NK-92 (cell line): Measurements from ENCODE around the gene KCNK15.
"Not testable (repeated sequence)": the region's sequence is repeated elsewhere in the genome, so short reads cannot be mapped to it uniquely, and the experiment has no call there.

Source experiments
- DNase-seq: peaks from one replicate; lab custom pipeline; 2025; ENCODE audit not compliant: unreplicated experiment; lab: John Stamatoyannopoulos, UW

KCNK15 gene

DNA sequence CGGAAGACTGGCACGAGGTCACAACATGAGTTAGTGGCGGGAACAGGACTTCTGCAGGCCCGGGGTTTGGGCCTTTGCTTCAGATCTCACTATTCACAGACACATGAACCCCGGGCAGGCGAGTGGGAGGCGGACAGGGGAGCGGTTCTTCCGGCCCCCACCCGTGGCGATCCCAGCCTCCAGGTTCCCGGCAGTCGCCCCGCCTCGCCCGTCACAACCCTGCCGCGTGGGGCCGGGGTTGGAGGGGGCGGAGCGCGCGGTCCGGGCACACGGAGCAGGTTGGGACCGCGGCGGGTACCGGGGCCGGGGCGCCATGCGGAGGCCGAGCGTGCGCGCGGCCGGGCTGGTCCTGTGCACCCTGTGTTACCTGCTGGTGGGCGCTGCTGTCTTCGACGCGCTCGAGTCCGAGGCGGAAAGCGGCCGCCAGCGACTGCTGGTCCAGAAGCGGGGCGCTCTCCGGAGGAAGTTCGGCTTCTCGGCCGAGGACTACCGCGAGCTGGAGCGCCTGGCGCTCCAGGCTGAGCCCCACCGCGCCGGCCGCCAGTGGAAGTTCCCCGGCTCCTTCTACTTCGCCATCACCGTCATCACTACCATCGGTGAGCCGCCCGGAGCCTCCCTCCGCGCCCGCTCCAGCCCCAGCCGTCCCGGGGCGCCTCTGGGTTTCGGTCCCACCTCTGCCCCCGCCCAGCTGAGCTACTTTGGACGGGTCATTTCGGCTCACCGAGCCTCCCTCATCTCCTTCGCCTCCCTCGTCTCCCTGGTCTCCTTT, at the start of gene KCNK15:
KCNK15 (plus strand) TSS at position 268 of the 769 bp plus-strand sequence; CDS start at position 314, 46 bp downstream.
- no peak for DNase-seq

DNA sequence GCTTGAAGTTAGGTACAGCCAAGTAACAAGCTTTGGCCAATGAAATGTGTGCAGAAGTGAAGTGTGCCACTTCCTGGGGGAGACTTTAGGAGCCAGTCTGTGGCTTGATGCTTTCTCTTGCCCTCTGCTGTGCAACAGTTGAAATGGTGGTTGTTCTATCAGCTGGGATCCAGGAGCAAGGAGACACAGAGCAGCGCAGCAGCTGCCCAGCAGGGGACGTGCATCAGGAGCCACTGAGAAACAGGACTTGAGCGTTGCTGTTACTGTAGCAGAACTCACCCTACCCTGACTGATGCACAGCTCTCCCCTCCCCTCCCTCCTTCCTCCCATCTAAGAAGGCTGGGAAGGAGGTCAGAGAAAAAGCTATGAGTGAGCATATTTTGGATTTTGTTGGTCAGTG, 49.4 kb upstream of the KCNK15 start:
- DNase-seq = no peak

DNA sequence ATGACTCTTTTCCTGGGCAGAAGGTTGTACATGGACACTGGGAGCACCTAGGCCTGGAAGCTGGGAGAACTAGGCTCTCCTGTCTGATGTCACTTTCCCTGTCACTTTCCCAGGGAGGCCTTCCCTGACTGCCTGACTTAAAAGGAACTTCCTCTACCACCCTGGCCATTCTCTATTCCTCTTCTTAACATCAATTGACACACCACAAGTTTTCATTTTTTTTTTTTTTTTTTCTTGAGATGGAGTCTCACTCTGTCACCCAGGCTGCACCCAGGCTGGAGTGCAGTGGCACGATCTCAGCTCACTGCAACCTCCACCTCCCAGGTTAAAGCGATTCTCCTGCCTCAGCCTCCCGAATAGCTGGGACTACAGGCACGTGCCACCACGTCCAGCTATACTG, 48.6 kb upstream of the KCNK15 start:
- not testable (repeated sequence) for DNase-seq

DNA sequence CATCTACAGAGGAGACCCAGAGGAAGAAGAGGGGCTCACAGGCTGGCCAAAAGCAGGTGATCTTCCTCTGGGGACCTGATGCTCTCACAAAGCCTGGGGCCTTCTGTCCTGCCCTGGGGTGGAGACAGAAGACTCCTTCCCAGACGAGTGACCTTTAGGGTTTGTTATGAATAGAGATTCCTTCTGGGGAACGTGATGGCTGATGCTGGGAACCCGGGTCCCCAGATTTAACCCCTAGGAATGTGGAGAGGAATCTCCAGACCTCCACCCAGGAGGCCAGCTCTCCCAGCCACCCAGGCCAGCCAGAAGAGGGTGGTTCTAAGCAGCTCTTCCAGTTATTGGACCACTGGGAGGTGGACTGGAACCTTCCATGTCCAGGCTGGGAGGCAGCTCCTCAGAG, 47.3 kb upstream of the KCNK15 start:
- no peak for DNase-seq

DNA sequence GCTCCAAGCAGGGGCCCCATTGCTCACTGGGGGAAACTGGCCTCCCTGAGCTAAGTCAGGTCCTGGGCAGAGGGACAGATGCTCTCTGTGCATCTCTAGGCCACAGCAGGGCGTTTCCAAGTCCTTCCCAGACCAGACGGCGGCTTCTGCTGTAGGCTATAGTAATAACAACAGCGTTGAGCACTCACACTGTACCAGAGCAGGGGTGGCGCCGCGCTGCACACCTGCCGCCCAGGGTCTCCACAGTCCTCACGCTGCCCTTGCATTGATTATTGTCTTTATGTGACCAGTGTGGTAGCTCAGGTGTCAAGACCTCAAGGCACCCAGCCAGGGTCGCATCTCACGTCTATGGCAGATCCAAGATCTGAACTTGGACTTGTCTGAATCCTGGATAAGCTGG, 45.4 kb upstream of the KCNK15 start:
- DNase-seq = no peak

DNA sequence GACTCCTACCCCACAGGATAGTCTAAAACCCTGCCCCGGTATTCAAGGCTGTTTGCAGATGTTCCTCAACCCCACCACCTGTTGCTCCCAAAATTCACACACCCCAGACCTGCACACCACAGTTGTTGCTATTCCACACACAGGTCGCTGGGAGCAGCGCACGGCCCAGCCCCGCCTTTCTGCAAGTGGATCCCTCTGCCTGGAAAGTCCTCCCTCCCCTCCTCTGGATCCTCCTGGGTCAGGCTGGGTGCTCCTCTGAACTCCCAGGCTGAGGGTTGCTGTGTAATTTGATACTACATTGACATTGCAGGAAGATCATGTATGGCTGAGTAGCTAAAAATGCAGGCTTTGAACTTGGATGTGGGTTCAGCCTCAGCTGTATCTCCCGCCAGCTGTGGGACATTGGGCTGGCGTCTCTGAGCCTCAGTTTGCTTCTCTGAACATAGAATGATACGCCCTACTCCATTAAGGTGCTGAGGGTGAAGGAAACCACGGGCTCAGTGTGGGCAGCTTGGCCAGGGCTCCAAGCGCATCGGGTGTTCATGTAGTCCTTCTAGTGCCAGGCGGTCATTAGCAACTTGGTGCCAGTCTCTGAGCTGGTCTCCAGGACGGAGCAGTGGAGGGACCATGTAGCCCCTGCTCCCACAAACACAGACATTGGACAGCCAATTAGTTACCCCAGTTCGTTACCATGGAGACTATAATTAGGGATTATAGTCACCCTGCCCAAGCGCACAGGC, 44.4 kb upstream of the KCNK15 start:
- no peak for DNase-seq

DNA sequence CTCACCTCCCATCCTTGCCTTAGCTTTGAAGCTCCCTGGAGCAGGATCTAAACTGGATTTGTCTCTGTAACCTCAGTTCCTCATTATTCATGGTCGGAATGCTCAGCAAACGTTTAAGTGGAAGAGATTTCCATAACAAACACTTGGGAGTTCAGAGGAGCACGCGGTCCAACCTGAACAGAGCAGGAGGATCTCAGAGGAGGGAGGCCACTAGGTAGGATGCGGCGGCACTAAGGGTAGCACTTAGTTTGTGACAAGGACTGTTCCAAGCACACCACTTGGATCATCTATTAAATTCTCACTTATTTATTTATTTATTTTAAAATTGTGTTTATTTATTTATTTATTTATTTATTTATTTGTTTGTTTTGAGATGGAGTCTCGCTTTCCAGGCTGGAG, 43.8 kb upstream of the KCNK15 start:
- DNase-seq = no peak

DNA sequence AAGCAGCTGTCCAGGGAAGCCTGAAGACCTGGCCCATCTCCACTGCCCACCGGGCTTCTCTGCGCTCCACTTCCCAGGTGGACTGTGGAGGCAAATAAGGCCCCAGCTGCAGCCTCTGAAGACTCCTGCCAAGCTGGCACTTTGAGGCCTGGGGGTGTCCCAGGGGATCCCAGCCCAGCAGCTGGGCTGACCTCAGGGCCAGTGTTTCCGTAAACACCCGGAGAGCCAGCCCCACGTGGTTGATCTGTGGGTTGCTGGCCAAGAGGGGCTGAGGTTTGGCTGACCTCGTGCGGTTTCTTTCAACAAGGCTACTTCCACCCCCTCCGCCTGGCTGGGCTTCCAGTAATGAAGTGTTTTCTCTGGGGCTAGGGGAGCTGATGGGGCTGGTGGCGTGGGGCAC, 42.9 kb upstream of the KCNK15 start:
- DNase-seq = no peak

DNA sequence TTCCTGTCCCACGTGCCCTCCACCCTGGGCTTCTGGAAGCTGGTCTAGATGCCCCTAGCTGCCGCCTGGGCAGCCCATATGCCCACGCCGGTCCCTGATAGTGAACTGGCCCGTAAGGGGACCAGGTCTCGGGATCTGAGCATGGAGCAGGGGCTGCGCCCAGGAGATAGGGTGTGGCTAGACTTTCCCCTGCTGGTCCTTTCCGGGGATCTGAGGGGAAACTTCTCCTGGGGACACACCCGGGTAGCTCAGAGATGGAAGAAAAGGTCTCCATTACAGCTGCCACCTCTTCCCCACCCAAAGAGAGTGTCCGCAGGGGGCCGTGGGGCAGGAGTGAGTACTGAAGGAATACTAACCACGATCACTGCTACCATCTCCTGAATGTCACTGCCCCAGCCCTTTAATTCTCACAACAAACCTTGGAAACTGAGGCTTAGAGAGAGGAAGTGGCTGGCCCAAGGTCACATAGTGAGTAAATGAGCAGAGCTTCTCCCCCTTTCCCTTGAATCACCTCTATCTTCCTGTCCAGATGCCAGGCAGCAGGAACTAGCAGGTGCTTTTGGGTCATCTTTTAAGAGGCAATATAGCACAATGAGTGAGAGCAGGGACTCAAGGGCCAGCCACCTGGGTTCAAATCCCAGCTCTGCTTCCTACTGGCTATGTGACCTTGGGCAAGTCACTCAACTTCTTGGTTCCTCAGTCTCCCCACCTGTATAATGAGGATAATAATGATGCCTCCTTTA, 42.3 kb upstream of the KCNK15 start:
- DNase-seq = no peak

DNA sequence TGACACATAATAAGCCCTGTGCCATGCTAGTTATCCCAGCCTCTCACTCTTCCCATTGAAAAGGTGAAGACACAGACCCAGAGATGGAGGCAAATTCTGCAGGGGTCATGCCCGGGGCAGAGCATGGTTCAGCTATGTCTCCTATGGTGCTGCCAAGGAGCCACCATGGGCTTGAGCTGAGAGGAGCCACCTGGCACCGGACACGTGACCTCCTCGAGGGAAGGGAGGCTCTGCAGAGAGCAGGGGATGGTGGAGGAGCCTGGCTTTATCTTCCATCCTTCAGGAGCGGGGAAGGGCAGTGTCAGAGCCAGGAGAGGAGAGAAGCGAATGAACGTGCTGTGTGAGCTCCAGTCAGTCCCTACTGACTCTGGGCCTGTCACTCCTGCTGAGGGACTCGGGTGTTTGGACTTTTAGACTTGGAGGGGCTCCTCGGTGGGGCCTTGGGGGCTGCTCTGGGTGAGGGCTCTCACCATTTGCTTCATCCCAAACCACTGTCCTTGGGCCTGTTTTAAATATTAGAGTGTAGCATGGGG, 41.6 kb upstream of the KCNK15 start:
- no peak for DNase-seq

DNA sequence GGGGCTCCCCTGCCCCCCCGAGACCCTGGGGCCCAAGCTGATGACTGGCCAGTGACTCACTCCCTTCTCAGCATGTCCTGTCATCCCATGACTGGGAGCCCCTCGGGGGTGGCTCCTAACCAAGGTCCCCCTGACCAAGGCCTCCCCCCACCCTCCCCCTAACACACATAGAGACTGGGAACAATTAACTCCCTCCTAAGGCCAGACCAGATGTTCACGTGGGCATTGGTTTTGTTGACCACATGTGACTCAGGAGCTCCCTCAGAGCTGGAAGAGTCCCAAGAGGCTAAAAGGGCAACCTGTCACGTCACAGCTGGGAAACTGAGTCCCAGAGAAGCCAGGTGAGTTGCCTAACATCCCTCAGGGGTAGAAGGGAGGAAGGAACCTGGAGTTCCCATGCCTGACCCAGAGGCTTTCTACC, 41.1 kb upstream of the KCNK15 start:
- no peak for DNase-seq

DNA sequence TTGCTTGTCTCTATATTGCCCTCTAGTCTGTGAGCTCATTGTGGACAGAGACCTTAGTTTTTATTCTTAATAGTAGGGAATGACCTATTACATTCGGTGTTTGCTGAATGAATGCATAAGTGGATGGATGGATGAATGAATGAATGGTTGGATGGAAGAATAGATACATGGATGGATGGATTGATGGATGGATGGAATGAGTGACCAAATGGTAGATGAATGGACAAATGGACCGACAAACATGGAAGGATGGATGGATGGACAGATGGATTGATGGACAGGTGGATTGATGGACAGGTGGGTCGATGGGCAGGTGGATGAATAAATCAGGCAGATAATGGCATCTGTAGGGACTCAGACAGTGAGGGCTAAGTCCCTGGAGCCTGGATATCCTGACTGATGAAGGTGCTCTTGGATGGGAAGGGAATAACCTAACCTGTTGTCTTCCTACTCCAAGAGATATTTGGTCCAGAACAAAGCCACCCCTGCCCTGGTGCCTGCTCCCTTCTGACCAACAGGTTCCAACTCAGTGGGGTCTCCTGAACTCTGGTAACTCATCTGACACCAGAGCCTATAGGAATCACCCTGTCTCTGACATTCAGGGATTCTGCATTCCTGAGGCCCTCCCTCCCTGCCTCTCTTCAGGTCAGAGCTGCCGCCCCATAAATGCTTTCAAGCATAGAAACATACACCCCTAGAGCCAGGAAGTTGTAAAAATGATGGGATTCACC, 40.1 kb upstream of the KCNK15 start:
- no peak for DNase-seq

DNA sequence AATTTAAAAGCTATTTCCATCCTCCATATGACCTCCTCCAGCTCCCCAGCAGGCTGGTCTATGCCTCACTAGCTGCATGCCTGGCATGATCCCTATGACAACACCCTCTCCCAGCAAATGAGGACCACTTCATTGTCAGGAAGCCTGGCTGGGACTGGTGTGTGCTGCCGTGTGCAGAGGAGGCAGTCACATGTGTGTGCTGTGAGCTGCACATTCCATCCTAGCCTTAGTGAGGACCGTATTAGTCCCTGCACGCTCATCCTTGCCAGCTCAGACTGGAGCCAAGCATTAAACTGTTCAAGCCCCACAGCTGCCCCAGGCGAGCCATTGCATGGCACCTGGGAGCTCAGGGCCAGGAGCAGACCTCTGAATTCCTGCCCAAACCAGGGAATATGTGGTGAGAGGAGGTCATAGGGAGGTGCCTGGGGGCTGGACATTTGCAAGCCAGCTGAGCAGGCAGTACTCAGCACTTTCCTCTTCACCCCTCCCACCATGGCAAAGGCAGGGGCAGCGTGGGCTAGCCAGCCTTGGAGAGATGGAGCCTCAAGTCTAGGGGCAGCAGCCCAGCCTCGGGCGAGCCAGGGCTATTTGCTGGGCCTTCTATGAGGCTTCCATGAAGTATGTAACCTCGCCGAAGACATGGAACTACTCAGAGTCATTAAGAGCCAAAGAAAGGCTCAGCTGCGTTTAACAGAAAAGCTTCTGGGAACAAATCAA, 39.2 kb upstream of the KCNK15 start:
- no peak for DNase-seq

DNA sequence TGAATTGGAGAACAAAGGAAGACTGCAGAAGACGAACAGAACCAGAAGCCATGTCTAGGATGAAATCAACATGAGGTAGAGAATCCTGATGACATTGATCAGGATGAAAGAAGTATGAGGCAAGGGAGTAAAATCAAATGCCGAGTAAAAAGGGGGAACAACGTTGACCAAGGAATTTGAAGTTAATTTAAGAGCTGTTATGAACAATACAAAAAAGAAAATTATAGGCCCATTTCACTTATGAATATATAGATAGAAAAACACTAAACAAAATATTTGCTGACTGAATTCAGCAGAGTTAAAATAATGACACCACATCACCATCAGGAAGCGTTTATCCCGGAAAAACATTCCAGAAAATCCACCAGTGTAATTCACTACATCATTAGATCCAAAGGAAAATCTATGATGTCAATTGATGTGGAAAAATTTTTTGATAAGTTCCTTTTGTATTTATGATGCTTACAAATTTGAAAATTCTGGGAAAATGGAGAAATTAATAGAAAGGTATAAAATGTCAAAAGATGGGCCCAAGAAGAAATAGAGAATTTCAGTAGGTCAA, 38.6 kb upstream of the KCNK15 start:
- DNase-seq = no peak

DNA sequence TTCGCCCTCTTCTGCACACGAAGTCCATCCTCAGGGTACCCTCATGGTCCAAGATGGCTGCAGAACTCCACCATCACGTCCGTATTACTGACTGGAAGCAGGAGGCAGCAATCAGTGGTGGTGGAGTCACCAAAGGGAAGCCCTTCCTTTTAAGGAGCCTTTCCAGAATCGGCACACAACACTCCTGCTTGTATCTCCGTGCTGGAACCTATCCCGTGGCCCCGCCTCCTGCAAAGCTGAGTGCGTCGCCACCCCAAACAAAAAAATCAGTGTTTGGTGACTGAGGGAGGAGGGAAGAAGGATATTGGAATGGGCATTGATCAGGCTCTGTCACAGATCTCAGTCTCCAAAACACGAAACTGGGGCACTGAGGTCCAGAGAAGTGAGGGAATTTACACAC, 36.3 kb upstream of the KCNK15 start:
- DNase-seq = no peak

DNA sequence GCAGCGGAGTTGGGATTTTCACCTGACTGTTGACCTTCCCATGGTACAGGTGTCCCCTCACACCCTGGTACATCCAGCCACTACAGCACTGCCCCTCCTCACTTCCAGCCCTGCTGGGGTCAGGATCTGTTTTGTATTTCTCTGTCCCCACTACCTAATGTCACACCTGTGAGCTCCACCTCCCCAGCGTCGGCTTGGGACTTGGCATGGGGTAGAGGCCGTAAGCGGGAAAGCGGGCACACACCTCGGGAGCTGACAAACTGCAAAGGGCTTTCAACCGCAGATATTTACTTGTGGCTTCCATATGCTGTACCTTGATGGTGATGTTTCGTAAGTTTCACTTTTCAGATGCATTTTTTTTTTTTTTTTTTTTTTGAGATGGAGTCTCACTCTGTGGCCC, 35.9 kb upstream of the KCNK15 start:
- no peak for DNase-seq

DNA sequence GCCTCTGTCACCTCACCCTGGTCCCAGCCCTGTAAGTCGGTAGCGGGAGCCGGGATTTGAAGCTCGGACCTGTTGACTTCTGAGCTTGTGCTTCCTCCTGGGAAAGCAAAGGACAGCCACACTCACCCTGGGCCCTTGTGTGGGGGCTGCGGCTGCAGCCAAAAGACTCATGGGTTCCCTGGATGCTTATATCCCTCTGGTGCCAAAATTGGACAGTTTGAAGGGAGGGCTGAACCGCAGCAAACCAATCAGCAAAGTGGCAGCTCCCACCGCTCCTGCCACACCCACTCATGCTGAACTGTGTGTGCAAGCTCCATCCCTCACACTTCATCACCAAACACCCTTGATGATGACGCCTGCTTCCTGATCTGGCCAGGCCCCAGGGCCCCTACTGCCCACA, 34.4 kb upstream of the KCNK15 start:
- no peak for DNase-seq

DNA sequence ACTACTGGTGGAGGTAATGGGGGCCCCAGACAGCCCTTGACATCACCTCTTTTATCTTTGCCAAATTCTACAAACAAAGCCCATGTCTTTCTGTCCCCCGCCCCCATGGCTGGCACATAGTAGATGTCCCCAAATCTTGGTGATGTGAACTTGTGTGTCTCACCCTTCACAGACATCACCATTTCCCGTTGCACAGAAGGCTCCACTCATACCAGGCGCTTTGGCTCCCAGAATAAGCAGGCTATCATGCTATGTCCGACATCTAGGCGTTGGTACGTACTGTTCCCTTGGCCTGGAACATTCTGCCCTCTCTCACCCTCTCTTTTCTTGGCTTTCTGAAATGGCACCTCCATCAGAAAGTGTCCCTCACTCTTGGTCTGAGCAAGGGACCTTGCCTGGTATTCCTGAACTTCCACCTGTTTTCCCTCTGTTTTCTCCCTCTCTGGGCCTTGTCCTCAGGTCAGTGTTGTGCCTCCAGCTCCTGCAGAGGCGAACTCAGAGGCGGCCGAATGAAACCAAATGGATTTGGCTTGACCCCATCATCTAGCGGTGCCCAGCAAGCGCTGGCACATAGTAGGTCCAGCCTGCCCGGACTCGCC, 31.5 kb upstream of the KCNK15 start:
- DNase-seq = no peak

DNA sequence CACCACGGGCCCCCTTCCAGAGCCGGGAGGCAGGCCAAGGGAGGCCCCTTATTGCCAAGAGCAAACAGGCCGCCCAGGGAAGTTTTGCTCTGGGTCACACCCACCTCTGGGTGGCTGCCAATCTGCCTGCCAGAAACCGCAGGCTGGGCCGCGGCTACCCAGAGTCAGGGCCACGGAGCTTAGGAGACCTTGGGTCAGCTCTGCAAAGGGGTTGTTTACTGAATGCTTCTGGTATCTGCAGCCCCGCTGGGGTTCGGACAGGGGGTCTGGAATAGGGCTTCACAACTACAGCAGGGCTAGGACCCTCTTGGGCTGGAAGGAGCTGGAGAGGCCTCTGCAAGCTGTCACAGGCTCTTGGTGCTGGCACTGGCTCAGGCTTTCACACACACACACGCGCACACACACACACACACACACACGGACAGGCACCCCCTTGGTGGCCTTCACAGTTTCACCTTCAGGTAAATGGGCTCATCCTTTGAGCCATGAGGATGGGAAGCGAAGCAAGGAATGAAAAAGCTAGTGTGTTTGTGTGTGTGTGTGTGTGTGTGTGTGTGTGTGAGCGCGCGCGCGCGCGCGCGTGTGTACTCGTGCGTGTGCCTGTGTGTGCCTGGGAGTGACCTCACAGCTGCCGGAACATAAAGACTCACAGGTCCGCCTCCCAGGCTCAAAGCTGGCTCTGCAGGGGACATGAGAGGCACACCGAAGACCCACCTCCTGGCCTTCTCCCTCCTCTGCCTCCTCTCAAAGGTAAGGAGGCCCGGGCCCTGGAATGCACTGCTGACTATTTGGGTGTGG, 30.8 kb upstream of the KCNK15 start, which contains the start of gene CCN5:
CCN5 (plus strand) TSS at position 669 of the 798 bp plus-strand sequence; CDS start at position 691, 22 bp downstream.
- DNase-seq = no peak
